H9 (cell line): ENCODE data around the gene APBB2. TPM values are rescaled to one million over a fixed set of nuclear protein-coding genes. Genes with fewer than 3 reads are reported as not detected.
"Not testable (repeated sequence)": the region's sequence is repeated elsewhere in the genome, so short reads cannot be mapped to it uniquely, and the experiment has no call there.

Source experiments
- DNase-seq: peaks from one replicate; pipeline ENCODE4 v3.0.0-alpha.2; 2017
- H2AFZ ChIP-seq: one replicate; pipeline ENCODE4 v1.6.1; 2013; ENCODE audit warnings: mild to moderate bottlenecking, low read length, control low read depth, moderate library complexity
- H2AK5ac ChIP-seq: 2 replicates; pipeline ENCODE4 v1.6.1; 2013; ENCODE audit warnings: low read length, control low read depth, mixed read lengths; ENCODE audit not compliant: insufficient read length
- H2BK120ac ChIP-seq: one replicate; pipeline ENCODE4 v1.6.1; 2013; ENCODE audit warnings: low read depth, mild to moderate bottlenecking, low read length, control low read depth, inconsistent platforms; ENCODE audit not compliant: poor library complexity, severe bottlenecking
- H2BK12ac ChIP-seq: 2 replicates; pipeline ENCODE4 v1.6.1; 2013; ENCODE audit warnings: low read length, control low read depth, mixed read lengths, low read depth; ENCODE audit not compliant: insufficient read length
- H2BK15ac ChIP-seq: 2 replicates; pipeline ENCODE4 v1.6.1; 2013; ENCODE audit warnings: low read depth, low read length, control low read depth
- H2BK20ac ChIP-seq: one replicate; pipeline ENCODE4 v1.6.1; 2013; ENCODE audit warnings: low read depth, mild to moderate bottlenecking, low read length, control low read depth, inconsistent platforms; ENCODE audit not compliant: poor library complexity, severe bottlenecking
- H2BK5ac ChIP-seq: 2 replicates; pipeline ENCODE4 v1.6.1; 2013; ENCODE audit warnings: low read length, control low read depth, mixed read lengths; ENCODE audit not compliant: insufficient read length
- H3K14ac ChIP-seq: 2 replicates; pipeline ENCODE4 v1.6.1; 2013; ENCODE audit warnings: low read length, control low read depth; ENCODE audit not compliant: insufficient read depth
- H3K18ac ChIP-seq: 2 replicates; pipeline ENCODE4 v1.6.1; 2013; ENCODE audit warnings: low read depth, mild to moderate bottlenecking, mixed read lengths, low read length, control low read depth; ENCODE audit not compliant: insufficient read length
- H3K23ac ChIP-seq: 2 replicates; pipeline ENCODE4 v1.6.1; 2013; ENCODE audit warnings: low read length, control low read depth, mixed read lengths, low read depth; ENCODE audit not compliant: insufficient read length
- H3K23me2 ChIP-seq: 2 replicates; pipeline ENCODE4 v1.6.1; 2013; ENCODE audit warnings: low read depth, mild to moderate bottlenecking, mixed read lengths, low read length, control low read depth; ENCODE audit not compliant: insufficient read length, poor library complexity, severe bottlenecking
- H3K27ac ChIP-seq: 2 replicates; pipeline ENCODE4 v1.5.1; 2013; ENCODE audit warnings: low read length, control low read depth, mixed read lengths, low read depth; ENCODE audit not compliant: insufficient read length
- H3K27me3 ChIP-seq: 2 replicates; pipeline ENCODE4 v1.6.1; 2013; ENCODE audit warnings: low read length, control low read depth, inconsistent platforms; ENCODE audit not compliant: insufficient read depth
- H3K4ac ChIP-seq: 2 replicates; pipeline ENCODE4 v1.6.1; 2013; ENCODE audit warnings: low read depth, mild to moderate bottlenecking, control low read depth, inconsistent platforms, low read length, moderate library complexity
- H3K4me1 ChIP-seq: 2 replicates; pipeline ENCODE4 v1.6.1; 2013; ENCODE audit warnings: low read length, control low read depth, inconsistent platforms; ENCODE audit not compliant: insufficient read depth
- H3K4me2 ChIP-seq: 2 replicates; pipeline ENCODE4 v1.6.1; 2013; ENCODE audit warnings: low read length, control low read depth, mixed read lengths; ENCODE audit not compliant: insufficient read length, insufficient read depth
- H3K56ac ChIP-seq: 2 replicates; pipeline ENCODE4 v1.6.1; 2013; ENCODE audit warnings: low read depth, mild to moderate bottlenecking, mixed read lengths, low read length, control low read depth; ENCODE audit not compliant: insufficient read length
- H3K79me1 ChIP-seq: 2 replicates; pipeline ENCODE4 v1.6.1; 2013; ENCODE audit warnings: low read depth, mild to moderate bottlenecking, moderate library complexity, low read length, control low read depth, inconsistent platforms; ENCODE audit not compliant: insufficient read depth, poor library complexity, severe bottlenecking
- H3K79me2 ChIP-seq: 2 replicates; pipeline ENCODE4 v1.6.1; 2013; ENCODE audit warnings: low read length, control low read depth, inconsistent platforms; ENCODE audit not compliant: insufficient read depth
- H3K9ac ChIP-seq: 2 replicates; pipeline ENCODE4 v1.6.1; 2013; ENCODE audit warnings: low read length, control low read depth, mixed read lengths; ENCODE audit not compliant: insufficient read length; ENCODE audit errors: extremely low read depth
- H3K9me3 ChIP-seq: one replicate; pipeline ENCODE4 v1.6.1; 2013; ENCODE audit warnings: low read depth, low read length, inconsistent platforms; ENCODE audit not compliant: control insufficient read depth
- H3T11ph ChIP-seq: one replicate; pipeline ENCODE4 v1.6.1; 2013; ENCODE audit warnings: mild to moderate bottlenecking, low read length, control low read depth, inconsistent platforms
- H4K20me1 ChIP-seq: one replicate; pipeline ENCODE4 v1.6.1; 2013; ENCODE audit not compliant: control insufficient read depth, insufficient read length, insufficient read depth
- H4K5ac ChIP-seq: 2 replicates; pipeline ENCODE4 v1.6.1; 2013; ENCODE audit warnings: low read depth, mild to moderate bottlenecking, mixed read lengths, low read length, control low read depth; ENCODE audit not compliant: insufficient read length
- H4K8ac ChIP-seq: replicated peaks from 2 replicates; pipeline ENCODE4 v1.6.1; 2013; ENCODE audit warnings: low read length, control low read depth, mixed read lengths, low read depth; ENCODE audit not compliant: insufficient read length
- H4K91ac ChIP-seq: 2 replicates; pipeline ENCODE4 v1.6.1; 2013; ENCODE audit warnings: low read depth, mild to moderate bottlenecking, moderate library complexity, mixed read lengths, low read length, control low read depth; ENCODE audit not compliant: insufficient read length
- H3K27ac Mint-ChIP-seq, 3 experiments: 2 replicates in 2 of 3; 3 replicates in 1 of 3; pipeline ENCODE4 v1.8.0; 2020 to 2021; ENCODE audit warnings: mixed read lengths in 3 of 3, mild to moderate bottlenecking in 1 of 3, moderate library complexity in 1 of 3
- H3K27me3 Mint-ChIP-seq: 2 replicates; pipeline ENCODE4 v1.8.0; 2021; ENCODE audit warnings: low read depth, mild to moderate bottlenecking, moderate library complexity, mixed read lengths
- H3K36me3 Mint-ChIP-seq, 3 experiments: 2 replicates in 2 of 3; 3 replicates in 1 of 3; pipeline ENCODE4 v1.8.0; 2020 to 2021; ENCODE audit warnings: low read depth in 3 of 3, mixed read lengths in 3 of 3; ENCODE audit not compliant: insufficient read depth in 1 of 3
- H3K4me1 Mint-ChIP-seq, 2 experiments: 2 replicates each; pipeline ENCODE4 v1.8.0; 2020; ENCODE audit warnings: mixed read lengths in 2 of 2
- H3K4me3 Mint-ChIP-seq, 2 experiments: 2 replicates in 1 of 2; 3 replicates in 1 of 2; pipeline ENCODE4 v1.8.0; 2020 to 2021; ENCODE audit warnings: mild to moderate bottlenecking in 2 of 2, mixed read lengths in 2 of 2, moderate library complexity in 1 of 2
- H3K9me3 Mint-ChIP-seq, 2 experiments: 2 replicates in 1 of 2; 3 replicates in 1 of 2; pipeline ENCODE4 v1.8.0; 2020; ENCODE audit warnings: mild to moderate bottlenecking in 2 of 2, mixed read lengths in 2 of 2, moderate library complexity in 1 of 2
- WGBS: extraction: QIAGEN DNeasy Blood & Tissue Kit; methylation state at CpG from one replicate; pipeline ENCODE4 v1.1.7; 2013; ENCODE audit warnings: missing lambda C conversion rate, low lambda C conversion rate, mixed read lengths; ENCODE audit not compliant: insufficient read length; ENCODE audit errors: extremely low coverage; 5-methylcytosine and 5-hydroxymethylcytosine counted together
- total RNA-seq: library from RNA; stranded (reverse); gene quantifications from 2 replicates; pipeline ENCODE4 v1.2.1, GENCODE V29; 2021
- TF ChIP-seq, protein P1 (sequence below): fragments of 200-600 bp; sonication (generic); conservative IDR thresholded peaks from 3 replicates; pipeline ENCODE4 v1.8.0; 2021; ENCODE audit warnings: antibody characterized with exemption, mild to moderate bottlenecking

APBB2 gene
- total RNA-seq, 1 experiment from 2014 or later, result 39.6 TPM

DNA sequence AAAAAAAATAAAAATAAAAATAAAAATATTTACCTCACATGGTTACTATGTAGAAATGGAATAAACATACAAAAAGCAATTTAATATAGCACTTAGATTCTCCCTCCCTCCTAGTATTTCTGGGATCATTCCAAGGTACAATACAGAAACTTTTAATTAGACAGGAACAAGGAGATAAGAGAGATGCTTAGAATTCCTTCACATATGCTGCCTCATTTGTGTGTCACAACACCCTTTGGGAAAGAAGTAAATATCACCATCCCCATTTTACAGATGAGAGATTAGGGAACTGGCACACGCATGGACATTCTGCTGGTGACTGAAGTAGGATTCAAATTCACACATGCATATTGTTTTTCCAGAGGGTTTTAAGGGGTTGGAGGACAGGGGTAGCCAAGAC lies 164.2 kb downstream of the APBB2 start:
- H4K5ac ChIP-seq, result no peak overlapping the region
- no peak for DNase-seq

DNA sequence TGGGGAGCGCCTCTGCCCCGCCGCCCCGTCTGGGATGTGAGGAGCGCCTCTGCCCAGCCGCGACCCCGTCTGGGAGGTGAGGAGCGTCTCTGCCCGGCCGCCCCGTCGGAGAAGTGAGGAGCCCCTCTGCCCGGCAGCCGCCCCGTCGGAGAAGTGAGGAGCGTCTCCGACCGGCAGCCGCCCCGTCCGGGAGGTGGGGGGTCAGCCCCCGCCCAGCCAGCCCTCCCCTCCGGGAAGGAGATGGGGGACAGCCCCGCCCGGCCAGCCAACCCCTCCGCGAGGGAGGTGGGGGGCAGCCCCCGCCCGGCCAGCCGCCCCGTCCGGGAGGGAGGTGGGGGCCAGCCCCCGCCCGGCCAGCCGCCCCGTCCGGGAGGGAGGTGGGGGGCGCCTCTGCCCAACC lies 165.2 kb downstream of the APBB2 start:
- H3K9ac ChIP-seq, H3K27me3 Mint-ChIP-seq, H3K79me1 ChIP-seq, H3K79me2 ChIP-seq, H3K9me3 ChIP-seq, H2BK12ac ChIP-seq, H3K27ac Mint-ChIP-seq, H2BK15ac ChIP-seq, DNase-seq, H2AFZ ChIP-seq, H3K4me3 Mint-ChIP-seq, H2BK5ac ChIP-seq, H3K4me1 ChIP-seq, H3K27me3 ChIP-seq, H3K56ac ChIP-seq, H2BK20ac ChIP-seq, H4K8ac ChIP-seq, H3K18ac ChIP-seq, H4K5ac ChIP-seq, H3K27ac ChIP-seq, H3K4ac ChIP-seq, H2BK120ac ChIP-seq, H3K23ac ChIP-seq, H3T11ph ChIP-seq, H3K14ac ChIP-seq, H2AK5ac ChIP-seq, H3K4me2 ChIP-seq, H3K23me2 ChIP-seq, H4K91ac ChIP-seq, H4K20me1 ChIP-seq: not testable (repeated sequence)
- Mint-ChIP-seq H3K4me1 (peaks cover 8 to 11% of the 10 kb centered on the region in 2 experiments), H3K36me3 (peaks cover 15 to 31% (median 15%) of the 10 kb centered on the region in 3 experiments), H3K9me3 (peaks cover 21 to 22% of the 10 kb centered on the region in 2 experiments)
- no CpG with 5 or more reads among the region's 40 CpGs for WGBS

More for the DNA sequence above, 164.2 kb downstream of the APBB2 start:
- Histone ChIP-seq H2BK5ac (no peak overlapping the region), H3K79me1 (no peaks in the 10 kb centered on the region), H3K4ac (no peak overlapping the region), H3K27ac (no peak overlapping the region), H2BK12ac (no peak overlapping the region), H3K79me2 (no peaks in the 10 kb centered on the region), H3K9me3 (no peaks in the 10 kb centered on the region), H3K18ac (no peak overlapping the region), H2BK15ac (no peak overlapping the region), H3K4me1 (no peaks in the 10 kb centered on the region), H2AFZ (no peak overlapping the region), H3K23ac (no peak overlapping the region), H4K91ac (no peak overlapping the region), H3T11ph (no peak overlapping the region), H3K56ac (no peak overlapping the region), H2BK20ac (no peak overlapping the region), H4K20me1 (no peaks in the 10 kb centered on the region), H2BK120ac (no peak overlapping the region), H3K4me2 (no peak overlapping the region), H3K14ac (no peak overlapping the region), H3K9ac (no peak overlapping the region), H3K27me3 (no peaks in the 10 kb centered on the region), H2AK5ac (no peak overlapping the region), H3K23me2 (no peaks in the 10 kb centered on the region), H4K8ac (no peak overlapping the region)
- H3K4me3 Mint-ChIP-seq, result no peak overlapping the region
- peaks cover 8 to 11% of the 10 kb centered on the region in 2 experiments for H3K4me1 Mint-ChIP-seq
- TF ChIP-seq, protein P1, sequence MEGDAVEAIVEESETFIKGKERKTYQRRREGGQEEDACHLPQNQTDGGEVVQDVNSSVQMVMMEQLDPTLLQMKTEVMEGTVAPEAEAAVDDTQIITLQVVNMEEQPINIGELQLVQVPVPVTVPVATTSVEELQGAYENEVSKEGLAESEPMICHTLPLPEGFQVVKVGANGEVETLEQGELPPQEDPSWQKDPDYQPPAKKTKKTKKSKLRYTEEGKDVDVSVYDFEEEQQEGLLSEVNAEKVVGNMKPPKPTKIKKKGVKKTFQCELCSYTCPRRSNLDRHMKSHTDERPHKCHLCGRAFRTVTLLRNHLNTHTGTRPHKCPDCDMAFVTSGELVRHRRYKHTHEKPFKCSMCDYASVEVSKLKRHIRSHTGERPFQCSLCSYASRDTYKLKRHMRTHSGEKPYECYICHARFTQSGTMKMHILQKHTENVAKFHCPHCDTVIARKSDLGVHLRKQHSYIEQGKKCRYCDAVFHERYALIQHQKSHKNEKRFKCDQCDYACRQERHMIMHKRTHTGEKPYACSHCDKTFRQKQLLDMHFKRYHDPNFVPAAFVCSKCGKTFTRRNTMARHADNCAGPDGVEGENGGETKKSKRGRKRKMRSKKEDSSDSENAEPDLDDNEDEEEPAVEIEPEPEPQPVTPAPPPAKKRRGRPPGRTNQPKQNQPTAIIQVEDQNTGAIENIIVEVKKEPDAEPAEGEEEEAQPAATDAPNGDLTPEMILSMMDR, result no peak
- peaks cover 8 to 22% (median 9%) of the 10 kb centered on the region in 3 experiments; a peak in 5 of 7 replicates for H3K36me3 Mint-ChIP-seq
- WGBS, result no CpG with 5 or more reads among the region's 1 CpG
- no peak overlapping the region for H3K27ac Mint-ChIP-seq
- peaks cover 12 to 14% of the 10 kb centered on the region in 2 experiments; a peak in 4 of 5 replicates for H3K9me3 Mint-ChIP-seq
- H3K27me3 Mint-ChIP-seq, result no peaks in the 10 kb centered on the region
